DND-41 (cell line): ENCODE results near the gene GPC6.

ENCODE experiments used
- ATAC-seq: fragments of 200-7000 bp; cut with Tn5 transposase; 3 replicates; pipeline ENCODE4 v1.9.1; 2021; ENCODE audit warnings: low read depth; ENCODE audit not compliant: insufficient read depth
- DNase-seq: peaks from one replicate; pipeline ENCODE4 v3.0.0-alpha.2; 2020
- H2AFZ ChIP-seq: 2 replicates; pipeline ENCODE4 v1.6.0; 2012; ENCODE audit warnings: low read depth, low read length
- H3K27ac ChIP-seq: 2 replicates; pipeline ENCODE4 v1.5.1; 2012; ENCODE audit warnings: low read length, inconsistent platforms
- H3K27me3 ChIP-seq: fragments of 200-600 bp; sonication (generic); 2 replicates; pipeline ENCODE4 v1.6.0; 2012; ENCODE audit warnings: low read length, mild to moderate bottlenecking, inconsistent platforms; ENCODE audit not compliant: insufficient read depth, poor library complexity
- H3K36me3 ChIP-seq: 2 replicates; pipeline ENCODE4 v1.5.1; 2012; ENCODE audit warnings: low read length, inconsistent platforms; ENCODE audit not compliant: insufficient read depth
- H3K4me1 ChIP-seq: 2 replicates; pipeline ENCODE4 v1.5.1; 2012; ENCODE audit warnings: mild to moderate bottlenecking, low read length; ENCODE audit not compliant: insufficient read depth
- H3K4me2 ChIP-seq: 2 replicates; pipeline ENCODE4 v1.6.0; 2012; ENCODE audit warnings: mild to moderate bottlenecking, moderate library complexity, low read length, inconsistent platforms; ENCODE audit not compliant: insufficient read depth
- H3K4me3 ChIP-seq, 2 experiments: fragments of 200-600 bp in 1 of 2; shearing (Covaris generic) in 1 of 2; 2 replicates each; pipeline ENCODE4 v1.5.1; 2012 to 2016; ENCODE audit warnings: inconsistent platforms in 2 of 2, low read length in 2 of 2, mild to moderate bottlenecking in 2 of 2, low read depth in 1 of 2, moderate library complexity in 1 of 2
- H3K79me2 ChIP-seq: 2 replicates; pipeline ENCODE4 v1.6.0; 2012; ENCODE audit warnings: low read length, inconsistent platforms; ENCODE audit not compliant: insufficient read depth
- H3K9ac ChIP-seq: 2 replicates; pipeline ENCODE4 v1.6.0; 2012; ENCODE audit warnings: low read depth, mild to moderate bottlenecking, inconsistent platforms, low read length, moderate library complexity
- H3K9me3 ChIP-seq: 2 replicates; pipeline ENCODE4 v1.5.1; 2012; ENCODE audit warnings: low read length, moderate library complexity, mild to moderate bottlenecking, inconsistent platforms; ENCODE audit not compliant: insufficient read depth, severe bottlenecking
- H4K20me1 ChIP-seq: 2 replicates; pipeline ENCODE4 v1.6.0; 2012; ENCODE audit warnings: low read length; ENCODE audit not compliant: insufficient read depth
- CTCF ChIP-seq: IDR thresholded peaks from 2 replicates; pipeline ENCODE4 v1.5.1; 2012; ENCODE audit warnings: borderline replicate concordance, low read length, moderate library complexity, mild to moderate bottlenecking; ENCODE audit not compliant: poor library complexity, severe bottlenecking; ENCODE audit errors: extremely low read depth
- EZH2 ChIP-seq: IDR thresholded peaks from 3 replicates; pipeline ENCODE4 v1.6.1; 2012; ENCODE audit warnings: borderline replicate concordance, low read depth, mild to moderate bottlenecking, moderate library complexity, low read length, inconsistent platforms; ENCODE audit not compliant: severe bottlenecking

The GPC6 gene

GRCh38 chr13:94333131-94333820, 1106.7 kb downstream of the GPC6 start:
- Histone ChIP-seq H3K9ac (no peak overlapping the region), H3K4me1 (peaks cover 10% of the 10 kb centered on the region), H4K20me1 (no peaks in the 10 kb centered on the region), H3K36me3 (no peaks in the 10 kb centered on the region), H3K27ac (no peak overlapping the region), H3K27me3 (peaks cover 31% of the 10 kb centered on the region), H2AFZ (no peak overlapping the region), H3K4me2 (no peak overlapping the region), H3K9me3 (no peaks in the 10 kb centered on the region), H3K79me2 (no peaks in the 10 kb centered on the region), H3K4me3 (no peak overlapping the region)
- TF ChIP-seq EZH2 (no peak), CTCF (no peak)
- no peak for ATAC-seq
- no peak for DNase-seq

DNA sequence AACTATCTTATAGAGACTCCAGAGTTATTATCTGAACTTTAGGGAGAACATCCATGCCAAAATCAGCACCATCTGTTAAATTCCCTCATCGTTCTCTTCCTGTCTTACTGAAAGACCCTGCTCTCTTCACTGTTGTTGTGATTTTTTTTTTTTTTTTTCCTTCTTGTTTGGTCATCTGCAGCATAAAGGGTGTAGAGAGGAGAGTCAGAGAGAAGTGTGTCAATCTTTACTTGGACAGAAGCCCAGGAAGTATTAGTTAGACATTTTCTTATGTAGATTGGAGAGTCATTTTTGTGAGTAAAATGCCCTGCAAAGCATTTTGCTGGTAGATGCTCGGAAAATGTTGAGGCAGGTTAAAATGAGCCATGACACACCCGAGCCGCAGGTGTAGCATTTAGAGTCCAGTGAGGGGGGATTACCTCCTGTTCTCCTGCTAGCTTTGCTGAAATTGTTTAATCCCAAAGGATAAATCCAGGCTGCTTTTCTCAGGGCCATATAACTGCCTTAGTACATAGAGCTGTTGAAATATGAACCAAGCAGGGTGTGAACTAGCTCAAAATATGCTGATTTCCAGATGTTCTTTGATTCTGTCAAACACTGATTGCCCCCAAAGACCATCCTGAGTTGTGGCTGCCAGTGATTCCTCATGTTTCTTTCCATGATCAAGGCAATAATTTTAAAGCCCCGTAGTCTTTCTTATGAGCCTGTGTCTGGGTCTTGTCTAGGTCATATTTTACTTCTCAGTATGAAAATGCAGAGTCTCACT, 1109.3 kb downstream of the GPC6 start:
- Histone ChIP-seq H3K9ac (no peak overlapping the region), H3K27ac (no peak overlapping the region), H4K20me1 (no peaks in the 10 kb centered on the region), H3K9me3 (no peaks in the 10 kb centered on the region), H3K27me3 (peaks cover 33% of the 10 kb centered on the region), H3K4me3 (no peak overlapping the region), H3K36me3 (no peaks in the 10 kb centered on the region), H3K4me2 (no peak overlapping the region), H3K79me2 (no peaks in the 10 kb centered on the region), H2AFZ (no peak overlapping the region), H3K4me1 (no peaks in the 10 kb centered on the region)
- TF ChIP-seq EZH2 (no peak), CTCF (no peak)
- DNase-seq: no peak
- no peak for ATAC-seq

DNA sequence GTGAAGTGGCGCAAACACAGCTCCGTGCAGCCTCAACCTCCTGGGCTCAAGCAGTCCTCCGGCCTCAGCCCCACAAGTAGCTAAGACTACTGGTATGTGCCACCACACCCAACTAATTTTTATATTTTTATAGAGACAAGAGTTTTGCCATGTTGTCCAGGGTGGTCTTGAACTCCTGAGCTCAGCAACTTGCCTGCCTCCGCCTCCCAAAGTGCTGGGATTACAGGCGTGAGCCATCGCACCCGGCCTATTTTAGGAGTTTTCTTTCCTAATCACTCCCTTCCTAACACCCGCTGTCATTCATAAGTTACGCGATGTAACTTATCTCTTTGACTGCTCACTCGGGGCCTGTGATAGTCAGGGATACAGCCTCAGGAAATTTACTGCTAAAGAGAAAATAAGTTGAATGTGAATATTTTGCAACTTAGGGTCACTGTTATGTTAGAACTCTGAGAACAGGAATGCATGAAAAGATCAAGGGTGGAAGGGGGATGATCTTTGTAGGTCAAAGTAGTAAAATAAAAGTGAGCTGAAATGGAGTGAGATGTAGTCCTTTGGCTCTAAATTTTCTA, 1112.6 kb downstream of the GPC6 start:
- no peak overlapping the region for H3K4me3 ChIP-seq
- no peak for ATAC-seq
- peaks cover 20% of the 10 kb centered on the region for H3K27me3 ChIP-seq
- H3K9ac ChIP-seq: no peak overlapping the region
- no peaks in the 10 kb centered on the region for H3K9me3 ChIP-seq
- H4K20me1 ChIP-seq: no peaks in the 10 kb centered on the region
- H3K79me2 ChIP-seq: no peaks in the 10 kb centered on the region
- no peaks in the 10 kb centered on the region for H3K4me1 ChIP-seq
- no peak for DNase-seq
- no peak overlapping the region for H2AFZ ChIP-seq
- H3K27ac ChIP-seq: no peak overlapping the region
- H3K36me3 ChIP-seq: no peaks in the 10 kb centered on the region
- no peak overlapping the region for H3K4me2 ChIP-seq
- TF ChIP-seq CTCF: no peak
- no peak for TF ChIP-seq EZH2
